ENCODE data around the gene HPSE2.

GRCh38 chr10:98858525-98858924 is 377.1 kb downstream of the HPSE2 start:
- TF ChIP-seq CTCF (IDR thresholded peaks at IDR 0.05), result peak; percentile 15; the same call in 1 of the 3 replicates
- TF ChIP-seq POLR2A (IDR thresholded peaks at IDR 0.05; ENCODE audit: low read length), result no peak
- TF ChIP-seq CBX2 (IDR thresholded peaks at IDR 0.05; ENCODE audit: borderline replicate concordance, low read depth), result no peak
- no peak for TF ChIP-seq BCL3 (IDR thresholded peaks at IDR 0.05)
- TF ChIP-seq KDM1A (IDR thresholded peaks at IDR 0.05; ENCODE audit: low read depth), result no peak
- no peak for TF ChIP-seq REST (IDR thresholded peaks at IDR 0.05)
- TF ChIP-seq CHD4 (IDR thresholded peaks at IDR 0.05; ENCODE audit: borderline replicate concordance), result no peak
- TF ChIP-seq RAD21 (conservative IDR thresholded peaks at IDR 0.05 in 1 of 2, IDR thresholded peaks at IDR 0.05 in 1 of 2), result peak in 1 of 2 experiments; percentile 15; a peak in 1 of 5 replicates
- no peak for TF ChIP-seq MAX (IDR thresholded peaks at IDR 0.05)
- TF ChIP-seq SREBF2 (IDR thresholded peaks at IDR 0.05), result no peak
- no peak for TF ChIP-seq BHLHE40 (IDR thresholded peaks at IDR 0.05; ENCODE audit: low read depth, low read length)
- TF ChIP-seq EP300 (IDR thresholded peaks at IDR 0.05), result no peak
- no peak for TF ChIP-seq USF2 (IDR thresholded peaks at IDR 0.05)
- TF ChIP-seq PHF8 (IDR thresholded peaks at IDR 0.05; ENCODE audit: borderline replicate concordance, low read depth), result no peak

Measured in A549 (cell line).